SK-N-SH (cell line): ENCODE measurements around the gene PUS10. TPM values are rescaled to one million over a fixed set of nuclear protein-coding genes. Genes with fewer than 3 reads are reported as not detected.

Experiments
- CTCF ChIA-PET: fragments of 300-600, 350-600 bp; formaldehyde crosslinking; extraction: SDS; loops from one replicate; lab custom pipeline; 2021; lab: Yijun Ruan, JAX
- POLR2A ChIA-PET: fragments of 350-600 bp; sonication (Branson Sonifier 250); formaldehyde crosslinking; extraction: SDS; loops from one replicate; lab custom pipeline; 2020; ENCODE audit warnings: antibody characterized with exemption, inconsistent platforms; lab: Yijun Ruan, JAX
- DNase-seq: peaks from one replicate; pipeline ENCODE4 v3.0.0; 2012
- H2AFZ ChIP-seq: fragments of 200-600 bp; sonication (generic); 2 replicates; pipeline ENCODE4 v1.8.1; 2016; ENCODE audit warnings: antibody characterized with exemption, mild to moderate bottlenecking, low read depth
- H3F3A ChIP-seq: fragments of 200-600 bp; sonication (generic); replicated peaks from 2 replicates; pipeline ENCODE3; 2016; ENCODE audit warnings: antibody characterized with exemption, mild to moderate bottlenecking; ENCODE audit not compliant: insufficient read depth
- H3K27ac ChIP-seq, 2 experiments: fragments of 200-500 bp in 1 of 2; fragments of 200-600 bp in 1 of 2; sonication (Bioruptor generic) in 1 of 2; sonication (generic), shearing (Covaris generic) in 1 of 2; 2 replicates each; pipeline versions ENCODE4 v1.5.1 to v1.6.1; 2014 to 2016; ENCODE audit warnings: low read depth in 2 of 2, inconsistent platforms in 1 of 2, low read length in 1 of 2, mild to moderate bottlenecking in 1 of 2, mixed read lengths in 1 of 2
- H3K27me3 ChIP-seq: fragments of 200-600 bp; sonication (generic), shearing (Covaris generic); 2 replicates; pipeline ENCODE4 v1.6.1; 2016; ENCODE audit warnings: mixed run types; ENCODE audit not compliant: insufficient read depth
- H3K36me3 ChIP-seq, 2 experiments: fragments of 200-500 bp in 1 of 2; fragments of 200-600 bp in 1 of 2; sonication (Bioruptor generic) in 1 of 2; sonication (generic) in 1 of 2; replicated peaks in 1 of 2; 2 replicates each; pipeline versions ENCODE3 to v1.5.1; 2014 to 2016; ENCODE audit warnings: low read length in 1 of 2, mild to moderate bottlenecking in 1 of 2; ENCODE audit not compliant: insufficient read depth in 2 of 2, control insufficient read depth in 1 of 2
- H3K4me1 ChIP-seq, 2 experiments: fragments of 200-500 bp in 1 of 2; fragments of 200-600 bp in 1 of 2; sonication (Bioruptor generic) in 1 of 2; sonication (generic), shearing (Covaris generic) in 1 of 2; 2 replicates each; pipeline versions ENCODE4 v1.5.1 to v1.6.1; 2014 to 2016; ENCODE audit warnings: low read depth in 1 of 2, low read length in 1 of 2, mixed run types in 1 of 2; ENCODE audit not compliant: insufficient read depth in 2 of 2, control insufficient read depth in 1 of 2
- H3K4me2 ChIP-seq: fragments of 200-600 bp; sonication (generic), shearing (Covaris generic); 2 replicates; pipeline ENCODE4 v1.6.1; 2017; ENCODE audit warnings: mixed run types
- H3K4me3 ChIP-seq, 2 experiments: fragments of 200-500 bp in 1 of 2; fragments of 200-600 bp in 1 of 2; sonication (Bioruptor generic) in 1 of 2; sonication (generic), shearing (Covaris generic) in 1 of 2; 2 replicates each; pipeline versions ENCODE4 v1.5.1 to v1.8.1; 2014 to 2016; ENCODE audit warnings: low read depth in 2 of 2, inconsistent platforms in 1 of 2, low read length in 1 of 2, mild to moderate bottlenecking in 1 of 2, mixed read lengths in 1 of 2, moderate library complexity in 1 of 2
- H3K79me2 ChIP-seq: fragments of 200-600 bp; sonication (generic); 2 replicates; pipeline ENCODE4 v1.8.1; 2017; ENCODE audit warnings: mild to moderate bottlenecking; ENCODE audit not compliant: insufficient read depth
- H3K9ac ChIP-seq: fragments of 200-600 bp; sonication (generic); 2 replicates; pipeline ENCODE4 v1.6.1; 2017; ENCODE audit warnings: mixed run types
- H3K9me2 ChIP-seq: fragments of 200-600 bp; sonication (generic); 2 replicates; pipeline ENCODE4 v1.6.1; 2017; ENCODE audit warnings: mixed run types
- H3K9me3 ChIP-seq: fragments of 200-600 bp; sonication (generic); 2 replicates; pipeline ENCODE4 v1.6.1; 2017; ENCODE audit warnings: mixed run types, mild to moderate bottlenecking, moderate library complexity
- H4K20me1 ChIP-seq: fragments of 200-600 bp; sonication (generic); 2 replicates; pipeline ENCODE4 v1.6.1; 2017; ENCODE audit warnings: mild to moderate bottlenecking, mixed run types; ENCODE audit not compliant: insufficient read depth
- CHD2 ChIP-seq: fragments of 150-350 bp; IDR thresholded peaks from 2 replicates; pipeline ENCODE4 v1.6.1; 2018; ENCODE audit warnings: low read length; ENCODE audit not compliant: partially characterized antibody
- CTCF ChIP-seq: fragments of 200-600 bp; sonication (generic); IDR thresholded peaks from 2 replicates; pipeline ENCODE4 v1.6.1; 2017; ENCODE audit warnings: antibody characterized with exemption, mild to moderate bottlenecking, moderate library complexity
- FOSL2 ChIP-seq: IDR thresholded peaks from 2 replicates; pipeline ENCODE4 v1.4.0; 2012; ENCODE audit warnings: low read depth, mild to moderate bottlenecking, moderate library complexity, borderline replicate concordance
- IRF3 ChIP-seq: fragments of 150-350 bp; IDR thresholded peaks from 2 replicates; pipeline ENCODE4 v1.6.1; 2016; ENCODE audit warnings: mild to moderate bottlenecking, low read depth, low read length
- PBX3 ChIP-seq: IDR thresholded peaks from 2 replicates; pipeline ENCODE4; 2012
- RCOR1 ChIP-seq: fragments of 150-350 bp; IDR thresholded peaks from 2 replicates; pipeline ENCODE4 v1.6.1; 2017; ENCODE audit warnings: antibody characterized with exemption, low read length
- TEAD4 ChIP-seq: IDR thresholded peaks from 2 replicates; pipeline ENCODE4 v1.4.0; 2012; ENCODE audit warnings: mild to moderate bottlenecking, borderline replicate concordance; ENCODE audit not compliant: insufficient read depth
- YY1 ChIP-seq: IDR thresholded peaks from 2 replicates; pipeline ENCODE4 v1.4.0; 2012; ENCODE audit warnings: low read depth, mild to moderate bottlenecking
- WGBS: methylation state at CpG from one replicate; pipeline ENCODE4 v1.1.6; 2017; ENCODE audit warnings: low lambda C conversion rate; 5-methylcytosine and 5-hydroxymethylcytosine counted together
- polyA plus RNA-seq, 3 experiments: library from polyadenylated mRNA; depleted of rRNA; stranded (reverse); fragments of >200 nt; gene quantifications; 2 replicates each; pipeline ENCODE4 v1.2.3, GENCODE V29; 2012

The PUS10 gene
- polyA plus RNA-seq, 1 of the 3 experiments (the other 2 are of a cell fraction) = 2.8 TPM

GRCh38 chr2:61029533-61029932 lies 11.5 kb upstream of the PUS10 start:
- TF ChIP-seq FOSL2 (no peak), IRF3 (no peak), YY1 (no peak), RCOR1 (no peak), CTCF (no peak), CHD2 (no peak), TEAD4 (no peak)
- 0 out of 2 replicates have a peak, but pooled peaks cover 5% of the 10 kb centered on the region for H4K20me1 ChIP-seq
- H3K4me3 ChIP-seq = no peak overlapping the region
- H3K4me2 ChIP-seq = no peak overlapping the region
- H3K9ac ChIP-seq = no peak overlapping the region
- H2AFZ ChIP-seq = no peak overlapping the region
- peaks cover 40% of the 10 kb centered on the region for H3K79me2 ChIP-seq
- WGBS = 96% methylated on average over 3 of the region's 3 CpGs
- no peaks in the 10 kb centered on the region for H3F3A ChIP-seq
- CTCF ChIA-PET = no interaction called here
- no peaks in the 10 kb centered on the region for H3K9me3 ChIP-seq
- H3K36me3 ChIP-seq = peaks cover 25 to 34% of the 10 kb centered on the region in 2 experiments
- H3K4me1 ChIP-seq = no peaks in the 10 kb centered on the region; a peak in 1 of 4 replicates
- no peak overlapping the region for H3K27ac ChIP-seq
- H3K27me3 ChIP-seq = no peaks in the 10 kb centered on the region
- no peak for DNase-seq
- POLR2A ChIA-PET = no interaction called here
- no peaks in the 10 kb centered on the region for H3K9me2 ChIP-seq

- no peaks in the 10 kb centered on the region for H3K9me3 ChIP-seq
- no peak for TF ChIP-seq PBX3
- no peaks in the 10 kb centered on the region for H3F3A ChIP-seq
- no peak overlapping the region for H3K27ac ChIP-seq
- H3K79me2 ChIP-seq = peaks cover 89% of the 10 kb centered on the region
- WGBS = 93% methylated on average over 4 of the region's 4 CpGs
- ChIA-PET CTCF (interaction anchor here (1.0 kb wide), 1 partner anchor 14 kb away, joined by 3 read pairs; no protein-coding TSS in a partner anchor), POLR2A (no interaction called here)
- H4K20me1 ChIP-seq = peaks cover 9% of the 10 kb centered on the region; the same call in 1 of the 2 replicates
- H3K9me2 ChIP-seq = no peaks in the 10 kb centered on the region
- DNase-seq = no peak
- peaks cover 0 to 2% of the 10 kb centered on the region in 2 experiments; a peak in 2 of 4 replicates for H3K4me1 ChIP-seq
- H3K36me3 ChIP-seq = peaks cover 2 to 31% of the 10 kb centered on the region in 2 experiments
- no peak overlapping the region for H3K4me3 ChIP-seq
- H3K9ac ChIP-seq = no peak overlapping the region
- H3K4me2 ChIP-seq = no peak overlapping the region
- H2AFZ ChIP-seq = no peak overlapping the region
- no peaks in the 10 kb centered on the region for H3K27me3 ChIP-seq
Measured at GRCh38 chr2:61023670-61024069, 5.6 kb upstream of the PUS10 start.
